GM12891 (cell line): ENCODE measurements around the gene SLC1A3.

Experiments
- DNase-seq: peaks from one replicate; pipeline ENCODE4 v3.0.0; 2011; ENCODE audit warnings: low spot score; ENCODE audit not compliant: insufficient read length
- FAIRE-seq: peaks from 2 replicates; lab custom pipeline; 2011; peaks lifted over from hg19 to GRCh38; lab: Jason Lieb, UNC
- PAX5 ChIP-seq: IDR thresholded peaks from 2 replicates; pipeline ENCODE4 v1.6.1; 2011; ENCODE audit warnings: low read length, moderate library complexity, mild to moderate bottlenecking; ENCODE audit not compliant: insufficient read depth, severe bottlenecking
- POLR2A ChIP-seq: IDR thresholded peaks from 2 replicates; pipeline ENCODE4 v1.6.1; 2011; ENCODE audit warnings: low read depth, low read length, control low read depth
- POLR2AphosphoS5 ChIP-seq: IDR thresholded peaks from 2 replicates; pipeline ENCODE4 v1.6.1; 2011; ENCODE audit warnings: low read depth, low read length, control low read depth
- POU2F2 ChIP-seq: IDR thresholded peaks from 2 replicates; pipeline ENCODE4 v1.6.1; 2011; ENCODE audit warnings: low read depth, mild to moderate bottlenecking, control low read depth, low read length, moderate library complexity
- SPI1 ChIP-seq: IDR thresholded peaks from 2 replicates; pipeline ENCODE4 v1.6.1; 2011; ENCODE audit warnings: low read depth, low read length, control low read depth
- TAF1 ChIP-seq: IDR thresholded peaks from 2 replicates; pipeline ENCODE4 v1.6.1; 2011; ENCODE audit warnings: low read depth, low read length, control low read depth

Gene SLC1A3

DNA sequence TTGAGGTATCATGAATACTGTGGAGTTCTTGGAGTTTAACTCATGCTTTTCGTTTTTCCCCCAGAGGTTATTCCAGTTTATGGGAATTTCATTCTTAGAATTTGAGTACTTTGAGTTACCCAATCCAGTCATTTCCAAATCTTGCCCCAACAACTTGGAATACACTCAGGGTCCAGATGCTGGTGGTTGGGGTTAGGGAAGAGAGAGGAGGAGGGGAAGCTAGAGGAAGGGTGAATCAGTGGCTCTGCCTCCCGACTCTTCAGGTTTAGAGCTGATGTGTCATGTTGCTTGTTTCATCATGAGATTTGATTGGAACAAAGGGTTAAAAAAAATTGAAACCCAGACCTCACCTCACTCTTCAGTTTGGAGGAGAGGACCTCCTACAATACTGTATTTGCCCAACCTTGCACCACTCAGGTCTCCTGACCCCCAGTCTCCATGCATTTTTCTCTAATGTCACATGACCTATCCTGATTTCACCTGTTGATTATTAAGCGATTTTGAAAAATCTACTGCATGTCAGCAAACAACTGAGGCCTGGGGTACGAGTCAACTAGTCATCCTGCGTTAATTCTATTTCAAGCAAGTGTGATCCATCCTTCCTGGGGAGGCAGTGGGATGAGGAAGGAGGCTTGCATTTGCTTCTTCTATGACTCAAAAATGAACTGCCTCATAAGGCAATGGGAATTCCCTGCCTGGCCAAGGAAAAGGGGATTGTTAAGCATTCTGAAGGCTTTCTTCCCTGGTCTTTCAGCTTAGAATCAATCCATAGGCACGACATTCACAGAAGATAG, 6.2 kb upstream of the SLC1A3 start:
- TF ChIP-seq POU2F2 (no peak), POLR2A (no peak), TAF1 (no peak), POLR2AphosphoS5 (no peak), SPI1 (no peak), PAX5 (no peak)
- DNase-seq (no peak), FAIRE-seq (no peak)

DNA sequence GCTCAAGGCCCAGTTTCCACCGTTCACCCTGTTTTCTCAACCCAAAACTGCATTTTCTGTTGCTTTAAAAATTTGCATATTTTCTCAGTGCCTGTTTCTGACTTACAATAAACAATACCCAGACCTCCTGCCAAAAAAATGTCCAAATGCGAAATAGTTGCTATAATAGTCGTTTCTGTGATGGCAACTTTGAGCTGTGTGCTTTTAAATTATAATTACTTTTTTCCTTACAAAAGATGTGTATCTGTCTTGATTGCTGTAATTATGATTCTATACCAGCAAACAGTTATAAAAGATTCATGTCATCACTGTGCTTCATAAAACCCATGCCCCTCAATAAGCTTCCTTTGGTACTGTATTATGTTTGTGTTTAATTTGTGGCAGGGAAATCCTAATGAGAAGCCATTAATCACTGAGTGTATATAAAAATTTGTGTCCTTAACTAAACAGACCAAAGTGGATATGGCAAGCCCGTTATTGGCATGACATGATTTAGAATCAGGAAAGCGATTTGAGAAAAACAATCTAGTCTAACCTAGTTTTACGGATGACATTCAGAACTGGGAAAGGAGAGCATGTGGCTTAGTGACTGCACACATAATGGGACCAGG, 5.4 kb upstream of the SLC1A3 start:
- DNase-seq (no peak), FAIRE-seq (no peak)
- TF ChIP-seq POLR2AphosphoS5 (no peak), POU2F2 (no peak), TAF1 (no peak), PAX5 (no peak), POLR2A (no peak), SPI1 (no peak)

DNA sequence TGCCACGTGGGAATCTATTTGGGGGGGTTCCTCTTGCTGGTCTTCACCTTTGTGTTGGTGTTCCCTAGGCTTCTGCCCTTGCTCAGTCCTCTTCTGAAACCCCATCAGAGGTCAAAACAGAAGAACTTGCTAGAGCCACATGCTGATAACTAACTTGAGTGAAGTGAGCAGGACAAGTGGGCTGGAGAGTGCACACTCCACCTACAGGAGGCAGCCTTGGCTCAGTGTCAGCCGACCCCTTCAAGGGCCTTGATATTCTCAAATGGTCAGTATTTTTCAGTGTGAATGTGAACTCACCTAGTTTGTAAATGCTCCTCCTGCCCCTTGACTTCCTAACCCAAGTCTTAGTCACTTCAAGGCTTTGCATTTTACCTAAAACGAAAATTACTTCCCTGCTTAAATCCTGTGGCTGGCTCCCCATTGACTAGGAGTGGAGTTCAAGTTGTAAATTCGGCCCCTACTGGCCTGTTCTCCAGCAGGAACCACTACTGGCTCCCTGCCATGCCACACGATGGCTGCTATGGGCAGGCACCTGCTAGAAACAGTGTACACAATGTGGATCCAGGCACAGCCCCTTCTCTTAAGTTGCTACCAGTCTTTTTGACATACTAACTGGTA, 3.6 kb upstream of the SLC1A3 start:
- no peak for TF ChIP-seq PAX5
- no peak for TF ChIP-seq SPI1
- TF ChIP-seq POLR2AphosphoS5: no peak
- no peak for TF ChIP-seq POLR2A
- no peak for TF ChIP-seq POU2F2
- no peak for FAIRE-seq
- no peak for DNase-seq

DNA sequence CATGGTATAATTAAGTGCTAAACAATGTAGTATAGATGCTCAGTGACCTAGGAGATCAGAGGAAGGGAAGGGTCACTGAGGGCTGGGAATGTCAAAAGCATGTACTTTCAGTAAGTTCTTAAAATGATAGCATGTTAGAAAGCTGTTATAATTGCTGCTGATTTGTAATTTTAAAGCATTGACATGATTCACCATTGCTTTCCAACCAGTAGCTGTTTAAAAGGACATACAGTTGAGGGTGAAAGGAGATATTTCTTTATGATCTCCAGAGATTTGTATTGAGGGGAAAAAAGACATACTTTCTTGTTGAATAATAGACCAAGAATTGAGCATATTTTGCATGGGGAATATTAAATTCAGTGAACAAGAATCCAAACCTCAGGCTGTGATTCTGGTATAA, 1.2 kb upstream of the SLC1A3 start:
- DNase-seq (no peak), FAIRE-seq (peak; percentile 82)
- no peak for TF ChIP-seq SPI1
- TF ChIP-seq TAF1: no peak
- TF ChIP-seq PAX5: no peak
- TF ChIP-seq POU2F2: no peak
- TF ChIP-seq POLR2A: no peak
- TF ChIP-seq POLR2AphosphoS5: no peak

DNA sequence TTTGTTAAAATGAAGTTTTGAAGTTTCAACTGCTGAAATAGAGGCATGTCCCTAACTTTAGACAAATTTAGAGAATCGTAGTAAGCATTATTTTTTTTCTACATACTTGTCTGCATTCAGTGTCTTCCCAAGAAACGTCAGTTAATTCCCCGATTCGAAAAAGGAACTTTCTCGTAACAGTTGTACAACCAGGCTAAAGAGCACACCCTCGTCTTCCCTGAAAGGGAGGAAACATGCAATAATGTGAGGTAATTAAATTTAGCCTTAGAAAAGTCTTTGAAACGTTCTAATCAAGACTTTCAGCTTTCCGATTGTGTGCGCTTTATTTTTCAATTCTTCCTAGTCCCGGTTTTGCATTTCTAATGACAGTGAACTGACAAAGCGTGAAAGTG, 374 bp upstream of the SLC1A3 start:
- FAIRE-seq (no peak), DNase-seq (no peak)
- no peak for TF ChIP-seq POU2F2
- TF ChIP-seq PAX5: no peak

DNA sequence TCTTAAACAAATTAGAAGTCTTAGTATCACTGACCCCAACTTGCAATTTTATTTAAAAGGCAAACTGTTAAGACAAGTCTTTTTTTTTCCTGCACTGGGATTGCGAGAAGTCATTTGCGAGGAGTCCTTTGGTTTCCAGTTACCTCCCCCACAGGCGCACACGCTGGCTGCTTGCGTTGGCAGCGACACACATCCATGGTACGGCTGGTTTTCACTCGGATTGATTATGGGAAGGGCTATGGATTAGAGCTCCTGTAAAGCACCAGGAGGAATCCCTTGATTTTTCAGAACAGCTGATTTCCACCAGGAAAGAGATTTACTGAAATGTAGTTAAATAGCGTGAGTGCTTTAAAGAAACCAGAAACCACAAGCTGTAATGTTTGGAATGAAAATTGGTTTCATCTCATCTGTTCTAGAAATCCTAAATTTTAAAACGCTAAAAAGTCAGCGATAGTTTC, 737 bp downstream of the SLC1A3 start:
- DNase-seq (no peak), FAIRE-seq (no peak)
- no peak for TF ChIP-seq POU2F2
- no peak for TF ChIP-seq TAF1
- TF ChIP-seq POLR2A: no peak
- no peak for TF ChIP-seq SPI1
- TF ChIP-seq POLR2AphosphoS5: no peak
- no peak for TF ChIP-seq PAX5

DNA sequence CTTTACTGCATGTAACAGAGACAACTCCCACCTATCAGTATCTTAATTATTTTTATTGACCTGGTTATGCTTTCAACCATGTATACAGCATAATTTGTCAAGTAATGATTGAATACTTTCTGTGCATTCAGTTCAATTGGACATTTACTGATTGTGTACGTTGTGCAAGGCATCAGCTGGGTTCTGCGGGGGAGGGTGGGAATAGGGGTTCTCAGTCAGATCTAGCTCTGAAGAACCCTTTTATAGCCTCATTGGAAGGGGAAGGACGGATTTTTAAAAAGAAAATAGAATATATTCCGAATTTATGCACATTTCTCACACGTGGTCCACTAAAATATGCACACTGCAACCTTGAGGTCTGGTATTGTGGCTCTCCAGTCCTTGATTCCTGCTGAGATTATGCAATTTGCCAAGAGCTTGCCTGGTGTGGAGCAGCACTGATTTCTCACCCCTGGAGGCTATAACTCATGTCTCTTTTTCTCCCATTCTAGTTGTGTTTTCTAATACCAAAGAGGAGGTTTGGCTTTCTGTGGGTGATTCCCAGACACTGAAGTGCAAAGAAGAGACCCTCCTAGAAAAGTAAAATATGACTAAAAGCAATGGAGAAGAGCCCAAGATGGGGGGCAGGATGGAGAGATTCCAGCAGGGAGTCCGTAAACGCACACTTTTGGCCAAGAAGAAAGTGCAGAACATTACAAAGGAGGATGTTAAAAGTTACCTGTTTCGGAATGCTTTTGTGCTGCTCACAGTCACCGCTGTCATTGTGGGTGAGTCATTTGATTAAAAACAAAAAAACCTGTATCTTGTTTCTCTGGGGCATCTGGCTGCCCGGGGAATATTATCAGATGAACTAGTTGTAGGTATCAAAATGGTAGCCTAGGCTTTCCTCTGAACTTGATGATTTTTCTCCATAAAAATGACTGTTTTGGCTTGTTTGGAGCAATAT, 1.7 kb downstream of the SLC1A3 start:
- TF ChIP-seq PAX5 (no peak), POLR2A (no peak), POLR2AphosphoS5 (no peak), POU2F2 (no peak), TAF1 (no peak), SPI1 (no peak)
- peak; percentile 13 for FAIRE-seq
- DNase-seq: no peak

DNA sequence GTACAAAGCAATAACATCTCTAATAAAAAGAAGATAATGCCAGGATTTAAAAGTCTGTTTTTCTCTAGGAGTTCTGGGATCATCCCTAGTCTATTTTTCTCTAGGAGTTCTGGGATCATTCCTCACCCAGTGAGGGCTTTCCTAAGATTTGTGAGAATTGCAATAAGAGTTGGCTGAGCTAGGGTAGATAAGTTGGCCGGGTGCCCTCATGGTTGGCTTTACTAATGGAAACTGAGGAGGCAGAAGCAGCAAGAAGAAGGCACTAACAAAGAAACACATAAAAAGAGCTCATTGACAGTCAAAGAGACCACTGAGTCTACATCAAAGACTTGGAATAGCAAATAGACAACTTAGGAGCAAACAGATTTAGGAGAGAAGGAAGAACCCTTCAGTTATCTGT, 4.2 kb downstream of the SLC1A3 start:
- no peak for DNase-seq
- no peak for TF ChIP-seq SPI1
- no peak for TF ChIP-seq TAF1
- TF ChIP-seq POLR2A: no peak
- TF ChIP-seq PAX5: no peak
- TF ChIP-seq POU2F2: no peak
- TF ChIP-seq POLR2AphosphoS5: no peak
- FAIRE-seq: no peak

DNA sequence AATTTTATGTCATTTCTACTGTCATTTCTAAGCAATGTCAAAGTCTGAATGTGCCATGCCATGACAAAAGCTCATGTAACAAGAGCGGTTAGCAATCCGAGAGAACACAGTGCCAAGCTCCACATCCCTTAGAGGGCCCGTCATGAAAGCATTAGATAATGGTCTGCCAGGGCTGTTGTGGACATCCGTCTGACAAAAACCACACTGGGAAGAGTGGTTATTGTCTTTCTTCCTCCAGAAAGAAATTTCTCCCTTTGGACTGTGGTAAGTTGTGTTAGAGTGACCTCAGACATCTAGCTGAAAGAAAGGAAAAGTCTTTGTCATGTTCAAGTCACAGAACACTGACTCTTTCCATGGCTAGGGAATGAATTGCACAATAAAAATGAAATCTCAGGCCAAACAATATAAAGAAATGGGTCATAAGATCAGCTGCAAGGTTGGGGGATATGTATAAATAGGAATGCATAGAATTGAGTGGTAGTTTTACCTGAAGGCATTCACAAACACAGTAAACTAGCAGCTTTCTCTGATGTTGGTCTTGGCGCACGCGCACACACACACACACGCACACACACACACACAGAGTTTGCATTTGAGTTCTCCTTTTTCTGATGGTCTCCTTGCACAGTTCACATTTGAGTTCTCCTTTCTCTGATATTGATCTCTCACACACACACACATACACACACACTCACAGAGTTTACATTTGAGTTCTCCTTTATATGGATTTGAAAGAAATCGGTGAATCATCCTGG, 5.3 kb downstream of the SLC1A3 start:
- no peak for TF ChIP-seq PAX5
- TF ChIP-seq POLR2AphosphoS5: no peak
- no peak for TF ChIP-seq SPI1
- TF ChIP-seq POU2F2: no peak
- TF ChIP-seq POLR2A: no peak
- no peak for TF ChIP-seq TAF1
- FAIRE-seq: no peak
- no peak for DNase-seq
